ENCODE data around the gene STIM2.

DNA sequence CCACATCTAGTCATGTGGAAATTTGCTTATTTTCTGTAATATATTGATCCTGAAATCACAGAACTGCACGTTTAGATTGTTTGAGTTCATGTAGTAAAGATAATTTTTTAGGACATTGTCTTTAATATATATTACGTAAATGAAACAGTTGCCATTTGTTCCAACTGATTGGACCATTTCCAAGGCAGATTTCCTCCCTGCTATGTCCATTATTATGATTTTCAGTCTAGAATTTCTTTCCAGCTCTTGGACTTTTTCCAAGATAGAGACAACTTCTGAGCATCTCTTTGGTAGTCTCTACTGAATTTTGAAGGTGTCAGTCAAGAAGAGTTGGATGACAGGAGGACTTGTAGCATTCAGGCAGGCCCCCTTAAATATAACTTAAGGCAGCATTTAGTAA, 94.6 kb downstream of the STIM2 start:
- TF ChIP-seq EZH2 (IDR thresholded peaks at IDR 0.05) (no peak), POLR2AphosphoS5 (IDR thresholded peaks at IDR 0.05; ENCODE audit: borderline replicate concordance, low read depth, low read length) (no peak), FOXP2 (optimal IDR thresholded peaks at IDR 0.05; ENCODE audit: control extremely low read depth, extremely low read length, insufficient read depth) (no peak)

Data from SK-N-MC (cell line).